Measurements from ENCODE around the gene MRPL34.

MRPL34 gene

DNA sequence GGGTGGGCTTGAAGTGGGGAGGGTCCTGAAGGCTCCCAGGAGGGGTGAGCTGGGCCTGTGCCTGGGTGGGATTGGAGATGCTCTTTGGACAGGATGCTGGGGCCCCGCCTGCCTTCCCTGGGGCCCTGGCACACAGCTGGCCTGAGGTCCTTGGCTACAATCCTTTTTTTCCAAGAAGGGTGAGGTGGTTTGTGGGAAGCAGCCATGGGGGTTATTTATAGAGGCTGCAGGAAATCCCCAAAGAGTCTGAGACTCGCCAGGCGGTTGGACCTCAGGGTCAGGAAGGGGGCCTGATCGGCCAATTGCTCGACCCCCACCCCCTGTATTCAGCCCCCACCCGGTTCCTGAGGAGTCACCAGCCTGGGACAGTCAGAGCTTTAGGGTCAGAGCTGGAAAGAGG, 41.7 kb downstream of the MRPL34 start:
- DNase-seq, result no peak

DNA sequence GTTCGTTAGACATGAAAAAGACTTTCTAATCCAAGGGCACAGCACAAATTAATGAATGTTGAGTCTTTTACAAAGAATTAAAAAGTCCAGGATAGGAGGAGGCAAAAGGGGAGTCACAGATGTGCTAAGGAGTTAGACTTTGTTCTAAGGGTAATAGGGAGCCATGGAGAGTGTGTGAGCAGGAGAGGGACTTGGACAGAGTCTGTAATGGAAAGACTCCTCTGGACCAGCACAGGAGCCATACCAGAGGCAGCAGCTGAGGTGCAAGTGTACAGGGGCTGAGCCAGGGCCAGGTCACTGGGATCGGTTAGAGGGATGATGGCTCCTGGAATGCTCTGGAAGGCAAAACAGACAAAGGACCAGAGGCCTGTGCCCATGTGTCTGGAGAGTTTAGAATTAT, 42.2 kb downstream of the MRPL34 start:
- DNase-seq, result no peak

DNA sequence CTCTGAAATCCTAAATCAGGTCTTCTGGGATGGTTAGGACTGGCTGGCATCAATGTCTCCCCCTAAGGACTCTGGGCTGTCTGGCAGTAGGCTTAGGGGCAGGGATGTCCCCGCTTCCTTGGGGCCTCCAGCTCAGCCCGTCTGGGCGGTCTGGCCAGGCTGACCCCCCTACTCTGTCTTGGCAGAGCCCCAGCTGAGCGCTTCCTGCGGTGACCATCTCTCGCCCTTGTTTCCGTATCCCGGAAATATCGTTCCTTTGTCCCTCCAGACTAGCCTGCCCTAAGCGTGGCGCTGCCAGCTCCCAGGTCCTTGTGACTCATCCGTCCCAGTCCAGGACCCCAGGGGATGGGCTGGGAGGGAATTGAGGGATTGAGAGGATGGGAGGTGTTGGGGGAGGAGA, 43.0 kb downstream of the MRPL34 start:
- peak; percentile 62 for DNase-seq

DNA sequence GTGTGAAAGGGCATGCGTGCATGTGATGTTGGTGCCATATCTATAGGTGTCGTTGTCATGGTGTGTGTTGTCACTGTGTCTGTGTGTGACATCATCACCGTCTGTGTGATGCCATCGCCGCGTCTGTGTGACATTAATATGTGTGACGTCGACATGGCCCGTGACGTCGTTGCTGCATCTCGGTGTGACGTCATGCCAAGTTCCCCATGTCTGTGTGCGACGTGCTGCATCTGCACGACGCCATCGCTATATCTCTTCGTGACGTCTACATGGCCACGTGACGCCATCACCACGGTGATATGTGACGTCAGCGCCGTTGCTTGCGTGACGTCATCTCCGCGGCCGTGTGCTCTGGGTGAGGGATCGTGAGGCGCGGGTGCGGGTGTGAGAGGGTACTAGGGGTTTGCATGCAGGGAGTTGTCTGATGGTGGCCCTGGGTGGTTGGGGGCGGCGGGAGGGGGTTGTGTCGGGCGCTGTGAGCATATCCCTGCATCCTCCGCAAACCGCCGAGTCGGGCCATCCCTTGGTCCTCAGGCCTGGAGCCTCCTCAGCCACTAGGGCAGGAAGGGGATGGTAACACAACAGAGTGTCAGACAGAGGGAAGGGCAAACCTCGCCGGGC, 46.3 kb downstream of the MRPL34 start:
- DNase-seq, result no peak

DNA sequence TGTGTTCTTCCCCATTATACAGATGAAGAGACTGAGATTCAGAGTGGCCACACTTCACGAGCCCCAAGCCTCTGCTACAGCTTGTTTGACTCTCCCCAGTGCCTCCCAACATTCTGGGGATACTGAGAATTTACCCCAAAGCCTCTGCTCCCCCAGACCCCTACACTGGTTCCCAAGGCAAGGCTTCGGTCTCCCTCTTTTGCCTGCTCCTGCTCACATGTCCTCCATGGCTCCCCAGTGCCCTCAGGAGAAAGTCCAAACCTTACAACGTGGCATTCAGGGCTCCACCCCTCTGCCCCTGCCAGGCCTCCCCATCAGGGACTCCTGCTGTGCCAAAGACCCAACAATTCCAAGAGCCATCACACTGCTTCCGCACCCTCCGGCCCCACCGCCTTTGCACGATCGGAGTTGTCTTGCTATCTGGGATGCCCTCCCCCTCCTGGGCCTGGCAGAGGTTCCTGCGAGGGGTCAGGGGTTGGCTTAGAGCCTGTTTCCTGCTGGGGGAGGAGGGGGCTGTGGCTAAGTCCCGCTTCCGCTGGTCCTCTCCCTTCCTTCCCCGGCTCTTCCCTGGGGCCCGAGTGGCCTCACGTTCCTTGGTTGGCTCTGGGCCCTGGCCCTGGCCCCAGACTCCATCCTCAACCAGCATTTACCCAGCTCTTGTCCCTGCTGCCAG, 47.1 kb downstream of the MRPL34 start:
- no peak for DNase-seq

DNA sequence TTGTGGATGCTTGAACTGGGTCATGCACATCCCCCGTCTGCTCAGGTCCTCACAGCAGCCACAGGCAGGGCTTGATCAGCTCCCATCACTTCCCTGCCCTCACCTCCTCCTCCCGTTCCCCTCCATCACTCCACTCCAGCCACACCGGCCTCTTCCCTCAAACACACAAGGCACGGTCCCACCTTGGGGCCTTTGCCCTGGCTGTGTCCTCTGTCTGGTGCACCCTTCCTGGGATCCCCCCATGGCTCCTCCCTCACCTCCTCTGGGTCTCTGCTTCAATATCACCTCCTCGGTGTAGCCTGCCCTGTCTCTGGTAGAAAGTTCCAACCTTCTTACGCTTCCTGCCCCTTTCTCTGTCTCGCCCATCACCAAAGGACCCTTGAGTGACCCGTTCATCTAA, 47.7 kb downstream of the MRPL34 start:
- no peak for DNase-seq

Data from NCI-H146 (cell line).